HepG2 (cell line): ENCODE measurements around the gene TMEM236.

Source experiments
- CHD2 ChIP-seq: IDR thresholded peaks from 2 replicates; pipeline ENCODE4 v1.6.1; 2011; ENCODE audit warnings: low read depth, low read length, improper control_type of control experiment
- EP300 ChIP-seq, 3 experiments: sonication (generic) in 1 of 3; formaldehyde crosslinking in 1 of 3; IDR thresholded peaks; 2 replicates each; pipeline versions ENCODE4 v1.5.1 to v1.6.1; 2011 to 2020; ENCODE audit warnings: low read depth in 2 of 3, low read length in 2 of 3, borderline replicate concordance in 1 of 3, improper control_type of control experiment in 1 of 3, mild to moderate bottlenecking in 1 of 3, missing genetic modification reagents in 1 of 3, moderate library complexity in 1 of 3
- NR1H2 ChIP-seq: sonication (generic); formaldehyde crosslinking; IDR thresholded peaks from 2 replicates; pipeline ENCODE4 v1.8.1; 2022; ENCODE audit warnings: low read depth, missing genetic modification reagents, borderline replicate concordance
- POLR2A ChIP-seq, 2 experiments: IDR thresholded peaks; 2 replicates each; pipeline ENCODE4 v1.6.1; 2011; ENCODE audit warnings: low read depth in 2 of 2, low read length in 2 of 2, mild to moderate bottlenecking in 1 of 2, moderate library complexity in 1 of 2; ENCODE audit not compliant: insufficient read depth in 1 of 2
- SALL2 ChIP-seq: sonication (generic); formaldehyde crosslinking; IDR thresholded peaks from 2 replicates; pipeline ENCODE4 v1.8.1; 2023; ENCODE audit warnings: mild to moderate bottlenecking, missing genetic modification reagents, inconsistent platforms
- TEAD2 ChIP-seq: sonication (generic); formaldehyde crosslinking; IDR thresholded peaks from 2 replicates; pipeline ENCODE4 v1.9.0; 2021; ENCODE audit warnings: missing genetic modification reagents
- THAP11 ChIP-seq: IDR thresholded peaks from 2 replicates; pipeline ENCODE4 v1.6.1; 2016; ENCODE audit warnings: missing biosample characterization, missing genetic modification reagents
- ZNF124 ChIP-seq: sonication (generic); formaldehyde crosslinking; IDR thresholded peaks from 2 replicates; pipeline ENCODE4 v1.4.0; 2020; ENCODE audit warnings: missing genetic modification reagents
- TF ChIP-seq, protein P1 (sequence below): sonication (generic); formaldehyde crosslinking; IDR thresholded peaks from 2 replicates; pipeline ENCODE4 v1.8.0; 2022; ENCODE audit warnings: mild to moderate bottlenecking, missing genetic modification reagents, moderate library complexity
- TF ChIP-seq, protein P2 (sequence below): sonication (generic); formaldehyde crosslinking; IDR thresholded peaks from 2 replicates; pipeline ENCODE4 v1.5.0; 2020; ENCODE audit warnings: mild to moderate bottlenecking, missing genetic modification reagents, moderate library complexity

DNA sequence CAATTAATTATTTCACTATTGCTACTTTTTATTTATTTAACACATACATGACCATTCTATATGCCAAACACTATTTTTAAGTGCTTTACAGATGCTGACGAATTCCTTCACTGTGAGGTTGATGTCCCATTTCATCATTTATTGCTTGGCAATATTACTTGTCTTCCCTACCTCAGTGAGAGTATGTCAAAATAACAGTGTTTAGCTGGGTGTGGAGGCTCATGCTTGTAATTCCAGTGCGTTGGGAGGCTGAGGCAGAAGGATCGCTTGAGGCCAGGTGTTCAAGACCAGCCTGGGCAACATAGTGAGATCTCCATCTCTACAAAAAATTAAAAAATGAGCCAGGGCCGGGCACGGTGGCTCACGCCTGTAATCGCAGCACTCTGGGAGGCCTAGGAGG is 37.4 kb downstream of the TMEM236 start:
- no peak for TF ChIP-seq POLR2A (IDR thresholded peaks at IDR 0.05; ENCODE audit: insufficient read depth in 1 of 2, low read depth in 2 of 2, low read length in 2 of 2)
- no peak for TF ChIP-seq THAP11
- TF ChIP-seq SALL2 (CRISPR knock-in tag), result no peak
- no peak for TF ChIP-seq EP300 (IDR thresholded peaks at IDR 0.05; ENCODE audit: low read depth in 2 of 2, low read length in 2 of 2)
- TF ChIP-seq EP300 (CRISPR knock-in tag; IDR thresholded peaks at IDR 0.05; ENCODE audit: borderline replicate concordance), result no peak
- TF ChIP-seq NR1H2 (CRISPR knock-in tag), result no peak
- TF ChIP-seq, protein P1, sequence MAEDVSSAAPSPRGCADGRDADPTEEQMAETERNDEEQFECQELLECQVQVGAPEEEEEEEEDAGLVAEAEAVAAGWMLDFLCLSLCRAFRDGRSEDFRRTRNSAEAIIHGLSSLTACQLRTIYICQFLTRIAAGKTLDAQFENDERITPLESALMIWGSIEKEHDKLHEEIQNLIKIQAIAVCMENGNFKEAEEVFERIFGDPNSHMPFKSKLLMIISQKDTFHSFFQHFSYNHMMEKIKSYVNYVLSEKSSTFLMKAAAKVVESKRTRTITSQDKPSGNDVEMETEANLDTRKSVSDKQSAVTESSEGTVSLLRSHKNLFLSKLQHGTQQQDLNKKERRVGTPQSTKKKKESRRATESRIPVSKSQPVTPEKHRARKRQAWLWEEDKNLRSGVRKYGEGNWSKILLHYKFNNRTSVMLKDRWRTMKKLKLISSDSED (CRISPR knock-in tag), result no peak
- TF ChIP-seq, protein P2, sequence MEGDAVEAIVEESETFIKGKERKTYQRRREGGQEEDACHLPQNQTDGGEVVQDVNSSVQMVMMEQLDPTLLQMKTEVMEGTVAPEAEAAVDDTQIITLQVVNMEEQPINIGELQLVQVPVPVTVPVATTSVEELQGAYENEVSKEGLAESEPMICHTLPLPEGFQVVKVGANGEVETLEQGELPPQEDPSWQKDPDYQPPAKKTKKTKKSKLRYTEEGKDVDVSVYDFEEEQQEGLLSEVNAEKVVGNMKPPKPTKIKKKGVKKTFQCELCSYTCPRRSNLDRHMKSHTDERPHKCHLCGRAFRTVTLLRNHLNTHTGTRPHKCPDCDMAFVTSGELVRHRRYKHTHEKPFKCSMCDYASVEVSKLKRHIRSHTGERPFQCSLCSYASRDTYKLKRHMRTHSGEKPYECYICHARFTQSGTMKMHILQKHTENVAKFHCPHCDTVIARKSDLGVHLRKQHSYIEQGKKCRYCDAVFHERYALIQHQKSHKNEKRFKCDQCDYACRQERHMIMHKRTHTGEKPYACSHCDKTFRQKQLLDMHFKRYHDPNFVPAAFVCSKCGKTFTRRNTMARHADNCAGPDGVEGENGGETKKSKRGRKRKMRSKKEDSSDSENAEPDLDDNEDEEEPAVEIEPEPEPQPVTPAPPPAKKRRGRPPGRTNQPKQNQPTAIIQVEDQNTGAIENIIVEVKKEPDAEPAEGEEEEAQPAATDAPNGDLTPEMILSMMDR, result no peak
- no peak for TF ChIP-seq CHD2
- TF ChIP-seq TEAD2 (CRISPR knock-in tag), result no peak
- no peak for TF ChIP-seq ZNF124 (CRISPR knock-in tag)
